Measurements from ENCODE around the gene MICB. TPM values are rescaled to one million over a fixed set of nuclear protein-coding genes. Genes with fewer than 3 reads are reported as not detected.
"Not testable (repeated sequence)": the region's sequence is repeated elsewhere in the genome, so short reads cannot be mapped to it uniquely, and the experiment has no call there.

Gene MICB
- total RNA-seq, 2 experiments from 2014 or later, result 17.7 to 18.5 TPM

DNA sequence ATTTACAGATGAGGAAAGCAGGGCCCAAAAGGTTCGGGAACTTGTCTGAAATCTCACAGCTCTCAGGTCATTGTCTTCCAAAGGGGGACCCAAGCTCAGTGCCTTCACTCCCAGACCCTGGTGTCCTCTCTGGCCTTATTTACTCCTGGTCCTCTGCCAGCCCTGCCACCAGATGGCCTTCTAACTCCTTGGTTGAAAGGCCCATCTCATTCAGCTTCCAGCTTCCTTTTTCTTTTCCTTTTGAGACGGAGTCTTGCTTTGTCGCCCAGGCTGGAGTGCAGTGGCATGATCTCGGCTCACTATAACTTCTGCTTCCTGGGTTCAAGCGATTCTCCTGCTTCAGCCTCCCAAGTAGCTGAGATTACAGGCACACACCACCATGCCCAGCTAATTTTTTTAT is 53.4 kb downstream of the MICB start:
- Mint-ChIP-seq H3K4me1 (peaks cover 37% of the 10 kb centered on the region), H3K4me3 (peak overlapping the region; percentile 57)
- H3K27ac Mint-ChIP-seq, result not testable (repeated sequence)

DNA sequence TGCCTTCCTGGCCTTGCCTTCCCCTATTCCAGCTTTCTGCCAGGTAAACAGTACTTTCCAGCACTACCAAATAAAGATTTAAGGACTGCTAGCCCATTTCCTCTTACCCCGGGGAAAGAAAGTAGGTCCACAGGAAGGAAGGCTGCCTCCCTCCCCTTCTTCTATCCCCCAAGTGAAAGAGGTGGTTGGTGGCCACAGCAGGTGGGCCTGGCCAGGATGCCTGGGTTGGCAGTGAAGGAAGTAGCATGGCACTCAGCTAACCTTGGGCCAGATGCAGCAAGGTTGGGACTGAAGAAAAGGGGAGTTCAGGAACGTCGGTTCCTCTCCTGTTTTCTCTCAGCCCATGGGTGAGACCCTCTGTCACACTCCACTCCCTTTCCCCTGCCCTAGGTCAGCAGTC is 58.4 kb downstream of the MICB start:
- DNase-seq, result no peak
- H3K36me3 Mint-ChIP-seq, result peaks cover 33% of the 10 kb centered on the region
- H3K4me1 Mint-ChIP-seq, result peaks cover 63% of the 10 kb centered on the region
- no peak overlapping the region for H3K4me3 Mint-ChIP-seq
- no peaks in the 10 kb centered on the region for H3K27me3 Mint-ChIP-seq
- peaks cover 4% of the 10 kb centered on the region for H3K9me3 Mint-ChIP-seq
- H3K27ac Mint-ChIP-seq, result peak overlapping the region; percentile 43

More for the DNA sequence above, 53.4 kb downstream of the MICB start:
- peaks cover 11% of the 10 kb centered on the region for H3K36me3 Mint-ChIP-seq
- peak; percentile 47 for DNase-seq
- H3K9me3 Mint-ChIP-seq, H3K27me3 Mint-ChIP-seq: not testable (repeated sequence)

DNA sequence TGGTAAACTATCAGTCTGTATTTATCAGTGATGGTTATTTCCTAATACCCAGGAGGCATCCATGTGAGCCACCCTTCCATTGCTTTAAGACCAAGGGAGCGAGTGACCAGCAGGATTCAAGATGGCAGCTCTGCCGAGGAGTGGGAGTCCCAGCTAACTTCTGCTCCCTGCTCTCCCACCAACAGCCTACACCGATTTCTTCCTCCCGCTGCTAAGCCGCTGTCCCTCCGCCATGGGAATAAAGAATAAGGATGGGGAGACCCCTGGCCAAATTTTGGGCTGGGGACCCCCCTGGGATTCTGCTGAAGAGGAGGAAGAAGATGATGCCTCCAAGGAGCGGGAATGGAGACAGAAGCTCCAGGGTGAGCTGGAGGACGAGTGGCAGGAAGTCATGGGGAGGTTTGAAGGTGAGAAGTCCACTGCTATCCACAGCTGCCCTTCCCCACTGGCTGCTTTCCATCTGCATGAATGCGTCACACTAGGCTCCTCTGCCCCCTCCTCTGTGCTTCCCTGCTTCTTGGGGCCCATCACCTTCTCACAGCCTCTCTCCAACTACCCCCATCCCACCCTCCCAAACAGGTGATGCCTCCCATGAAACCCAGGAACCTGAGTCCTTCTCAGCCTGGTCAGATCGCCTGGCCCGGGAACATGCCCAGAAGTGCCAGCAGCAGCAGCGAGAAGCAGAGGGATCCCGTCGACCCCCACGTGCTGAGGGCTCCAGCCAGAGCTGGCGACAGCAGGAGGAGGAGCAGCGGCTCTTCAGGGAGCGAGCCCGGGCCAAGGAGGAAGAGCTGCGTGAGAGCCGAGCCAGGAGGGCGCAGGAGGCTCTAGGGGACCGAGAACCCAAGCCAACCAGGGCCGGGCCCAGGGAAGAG is 59.7 kb downstream of the MICB start:
- Mint-ChIP-seq H3K36me3 (peaks cover 41% of the 10 kb centered on the region), H3K27ac (peak overlapping the region; percentile 92), H3K4me3 (peak overlapping the region; percentile 38), H3K4me1 (peaks cover 69% of the 10 kb centered on the region), H3K9me3 (peaks cover 4% of the 10 kb centered on the region), H3K27me3 (no peaks in the 10 kb centered on the region)
- DNase-seq, result no peak

DNA sequence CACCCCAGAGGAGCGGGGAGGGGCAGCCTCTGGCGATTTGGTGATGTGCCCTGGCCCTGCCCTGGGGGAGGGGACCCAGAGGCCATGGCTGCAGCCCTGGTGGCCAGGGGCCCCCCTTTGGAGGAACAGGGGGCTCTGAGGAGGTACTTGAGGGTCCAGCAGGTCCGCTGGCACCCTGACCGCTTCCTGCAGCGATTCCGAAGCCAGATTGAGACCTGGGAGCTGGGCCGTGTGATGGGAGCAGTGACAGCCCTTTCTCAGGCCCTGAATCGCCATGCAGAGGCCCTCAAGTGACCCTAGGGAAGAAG is 60.3 kb downstream of the MICB start:
- Mint-ChIP-seq H3K36me3 (peaks cover 45% of the 10 kb centered on the region), H3K27me3 (no peaks in the 10 kb centered on the region), H3K4me3 (peak overlapping the region; percentile 38), H3K9me3 (peaks cover 4% of the 10 kb centered on the region), H3K27ac (peak overlapping the region; percentile 92), H3K4me1 (peaks cover 74% of the 10 kb centered on the region)
- DNase-seq, result no peak

DNA sequence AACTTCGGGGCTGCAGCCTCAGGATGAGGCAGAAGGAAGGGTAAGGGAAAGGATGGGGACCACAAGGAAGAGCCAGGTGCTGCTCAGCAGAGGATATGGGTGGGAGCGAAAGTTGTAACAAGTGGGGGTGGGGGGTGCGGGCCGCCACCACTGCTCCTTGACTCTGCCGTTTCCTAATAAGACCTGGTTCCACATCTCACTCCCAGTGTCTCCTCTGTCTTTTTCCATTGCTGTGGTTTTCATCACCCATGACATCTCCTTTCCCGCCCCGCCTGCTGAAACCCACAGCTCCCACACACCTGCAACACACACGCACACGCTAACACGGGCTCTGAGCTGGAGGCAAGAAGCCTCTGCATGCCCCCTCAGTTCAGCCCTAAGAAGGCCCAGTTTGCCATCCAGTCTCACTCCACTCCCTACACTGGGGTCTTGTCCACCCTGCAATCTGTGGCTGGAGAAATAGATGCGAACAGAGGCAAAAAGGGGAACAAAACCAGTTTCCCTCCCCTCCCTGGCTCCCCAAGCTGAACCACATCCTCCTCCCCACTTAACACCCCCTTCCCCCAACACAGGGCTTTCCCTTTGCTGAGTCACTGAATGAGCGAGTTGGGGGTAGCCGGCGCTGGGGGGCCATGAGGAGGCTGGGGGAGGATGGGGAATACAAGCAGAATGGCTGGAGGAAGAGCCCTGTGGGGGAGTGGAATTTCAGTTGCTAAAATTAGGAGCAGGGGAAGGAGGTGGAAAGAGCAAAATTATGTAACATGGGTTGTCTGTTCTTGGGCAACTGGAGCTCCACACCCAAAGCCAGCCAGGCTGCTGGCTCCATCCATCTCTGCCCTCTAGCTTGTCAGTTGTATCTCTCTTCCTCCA is 60.9 kb downstream of the MICB start:
- DNase-seq, result peak; percentile 79
- H3K9me3 Mint-ChIP-seq, result peaks cover 4% of the 10 kb centered on the region
- H3K4me3 Mint-ChIP-seq, result peak overlapping the region; percentile 71
- H3K4me1 Mint-ChIP-seq, result peaks cover 80% of the 10 kb centered on the region
- H3K27me3 Mint-ChIP-seq, result no peaks in the 10 kb centered on the region
- H3K27ac Mint-ChIP-seq, result peak overlapping the region; percentile 92
- peaks cover 49% of the 10 kb centered on the region for H3K36me3 Mint-ChIP-seq

DNA sequence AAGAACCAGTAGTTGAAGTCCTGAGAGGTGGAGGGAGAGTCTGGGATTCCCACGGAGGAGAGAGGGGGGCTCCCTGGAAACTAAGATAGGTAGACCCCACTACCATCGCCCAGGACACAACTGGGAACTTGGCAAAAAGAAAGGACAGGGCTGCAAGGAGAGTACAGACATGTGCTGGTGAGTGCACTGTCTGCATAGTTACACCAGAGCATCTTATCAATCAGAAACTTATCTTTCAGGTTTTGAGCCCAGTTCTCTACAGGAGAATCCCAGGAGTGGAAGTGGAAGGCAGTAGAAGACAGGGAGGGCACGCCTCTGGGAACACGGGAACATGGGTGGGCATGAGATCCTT is 61.6 kb downstream of the MICB start:
- DNase-seq, result no peak
- Mint-ChIP-seq H3K9me3 (peaks cover 4% of the 10 kb centered on the region), H3K36me3 (peaks cover 48% of the 10 kb centered on the region), H3K27me3 (no peaks in the 10 kb centered on the region), H3K4me1 (peaks cover 76% of the 10 kb centered on the region), H3K27ac (peak overlapping the region; percentile 92), H3K4me3 (peak overlapping the region; percentile 71)

DNA sequence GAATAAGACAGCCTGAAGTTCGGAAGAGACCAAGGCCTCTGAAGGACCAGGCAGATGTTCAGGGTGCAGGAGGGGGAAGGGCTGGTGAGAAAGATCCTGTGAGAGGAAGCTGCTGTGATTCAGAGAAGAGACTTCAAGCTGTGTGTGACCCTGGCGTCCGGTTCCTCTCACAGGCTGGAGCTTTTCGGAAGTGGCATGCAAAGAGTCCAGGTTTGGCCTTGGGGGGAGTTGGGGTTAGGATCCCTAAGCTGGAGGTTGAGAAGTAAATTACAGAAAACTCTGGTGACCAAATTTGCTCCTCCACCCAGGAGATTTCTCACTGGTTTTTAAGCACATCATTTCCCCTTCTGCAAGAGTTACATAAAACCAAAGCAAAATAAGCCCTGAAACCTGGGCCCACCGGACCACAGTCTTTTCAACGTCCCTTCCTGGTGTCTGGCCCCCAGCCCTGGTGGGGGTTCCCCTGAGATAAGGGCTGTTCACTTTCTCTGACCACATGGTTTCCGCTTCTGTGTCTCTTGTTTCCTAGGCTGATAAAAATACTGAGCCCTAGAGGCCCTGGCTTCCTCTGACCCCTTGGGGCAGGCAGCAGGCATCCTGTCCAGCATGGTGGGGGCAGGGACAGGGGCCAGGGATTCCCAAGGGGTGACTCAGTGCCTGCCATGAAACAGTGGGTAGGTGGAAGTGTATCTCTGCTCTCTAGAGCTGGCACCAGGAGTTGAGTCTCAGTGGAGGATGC is 62.2 kb downstream of the MICB start:
- Mint-ChIP-seq H3K27me3 (no peaks in the 10 kb centered on the region), H3K4me3 (peak overlapping the region; percentile 71), H3K36me3 (peaks cover 51% of the 10 kb centered on the region), H3K9me3 (peaks cover 4% of the 10 kb centered on the region), H3K4me1 (peaks cover 77% of the 10 kb centered on the region), H3K27ac (peak overlapping the region; percentile 92)
- DNase-seq, result peak; percentile 66

DNA sequence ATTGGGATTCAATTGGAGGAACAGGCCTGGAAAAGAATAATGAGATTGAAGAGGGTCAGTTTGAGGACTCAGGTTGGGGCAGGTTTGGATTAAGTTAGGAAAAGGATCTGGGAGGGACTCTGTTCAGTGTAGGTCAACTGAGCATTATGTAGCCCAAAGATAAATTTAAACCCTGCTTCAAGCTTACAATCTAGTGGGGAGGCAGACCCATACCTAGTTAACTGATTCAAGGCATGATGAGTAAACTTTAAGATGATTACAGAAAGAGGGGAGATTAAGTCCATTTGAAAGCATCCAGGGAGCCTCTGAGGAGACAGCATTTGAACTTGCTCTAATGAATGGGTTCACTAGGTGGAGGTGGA is 62.7 kb downstream of the MICB start:
- Mint-ChIP-seq H3K4me3 (peak overlapping the region; percentile 71), H3K27me3 (no peaks in the 10 kb centered on the region), H3K9me3 (peaks cover 4% of the 10 kb centered on the region), H3K27ac (peak overlapping the region; percentile 92), H3K4me1 (peaks cover 82% of the 10 kb centered on the region), H3K36me3 (peaks cover 55% of the 10 kb centered on the region)
- DNase-seq, result no peak

Other genes with a start within 250 kb of the MICB start
- gene HLA-C, start 226.1 kb upstream of the MICB start, total RNA-seq, result 100 to 1,000 TPM; 736 to 755 TPM
- gene HLA-B, start 141.0 kb upstream of the MICB start, total RNA-seq, result 1,000 to 10,000 TPM; 2,753 to 2,773 TPM
- gene MICA, start 94.5 kb upstream of the MICB start, total RNA-seq, result 10 to 100 TPM; 10.5 to 11.3 TPM
- gene MCCD1, start 30.8 kb downstream of the MICB start, total RNA-seq, result not detected
- gene DDX39B, start 43.9 kb downstream of the MICB start, total RNA-seq, result 100 to 1,000 TPM; 570 to 580 TPM
- 1 to 10 TPM; 1.0 to 1.5 TPM for gene ATP6V1G2, start 48.5 kb downstream of the MICB start, total RNA-seq
- 10 to 100 TPM; 10.6 TPM for gene NFKBIL1, start 49.5 kb downstream of the MICB start, total RNA-seq
- 100 to 1,000 TPM; 328 to 335 TPM for gene LTA, start 74.1 kb downstream of the MICB start, total RNA-seq
- 100 to 1,000 TPM; 114 to 115 TPM for gene TNF, start 77.4 kb downstream of the MICB start, total RNA-seq
- gene LTB, start 84.3 kb downstream of the MICB start, total RNA-seq, result 100 to 1,000 TPM; 273 TPM
- gene LST1, start 88.1 kb downstream of the MICB start, total RNA-seq, result 10 to 100 TPM; 29.1 TPM
- gene NCR3, start 94.9 kb downstream of the MICB start, total RNA-seq, result 10 to 100 TPM; 28.7 to 31.2 TPM
- 100 to 1,000 TPM; 150 to 157 TPM for gene AIF1, start 117.1 kb downstream of the MICB start, total RNA-seq
- 100 to 1,000 TPM; 244 to 252 TPM for gene PRRC2A, start 122.6 kb downstream of the MICB start, total RNA-seq
- 100 to 1,000 TPM; 244 to 246 TPM for gene BAG6, start 154.5 kb downstream of the MICB start, total RNA-seq
- gene APOM, start 157.7 kb downstream of the MICB start, total RNA-seq, result 1 to 10 TPM; 5.1 to 5.7 TPM
- gene C6orf47, start 162.6 kb downstream of the MICB start, total RNA-seq, result 10 to 100 TPM; 10.8 to 11.1 TPM
- 10 to 100 TPM; 33.3 to 37.0 TPM for gene GPANK1, start 166.9 kb downstream of the MICB start, total RNA-seq
- 100 to 1,000 TPM; 297 to 307 TPM for gene CSNK2B, start 167.9 kb downstream of the MICB start, total RNA-seq
- gene LY6G5B, start 171.8 kb downstream of the MICB start, total RNA-seq, result 10 to 100 TPM; 17.6 to 21.4 TPM
- 1 to 10 TPM; 2.3 to 2.4 TPM for gene LY6G5C, start 182.9 kb downstream of the MICB start, total RNA-seq
- 10 to 100 TPM; 33.3 to 35.8 TPM for gene ABHD16A, start 205.2 kb downstream of the MICB start, total RNA-seq
- not detected for gene LY6G6F, start 208.7 kb downstream of the MICB start, total RNA-seq
- gene LY6G6D, start 217.2 kb downstream of the MICB start, total RNA-seq, result not detected
- gene LY6G6C, start 223.6 kb downstream of the MICB start, total RNA-seq, result not detected
- under 1 TPM; 0.16 to 0.56 TPM for gene MPIG6B, start 225.2 kb downstream of the MICB start, total RNA-seq
- gene DDAH2, start 231.2 kb downstream of the MICB start, total RNA-seq, result 1 to 10 TPM; 3.5 to 3.8 TPM
- 100 to 1,000 TPM; 328 to 329 TPM for gene CLIC1, start 238.4 kb downstream of the MICB start, total RNA-seq
- gene MSH5, start 241.9 kb downstream of the MICB start, total RNA-seq, result 10 to 100 TPM; 48.1 to 53.4 TPM

All from activated naive CD8-positive, alpha-beta T cell treated with anti-CD3 and anti-CD28 coated beads for 36 hours (primary cell).